ENCODE measurements around the gene ZNF765. TPM values are rescaled to one million over a fixed set of nuclear protein-coding genes. Genes with fewer than 3 reads are reported as not detected.
A peak's percentile ranks its signal among the peaks of the same experiment; 100 is the strongest.
"Not testable (repeated sequence)": the region's sequence is repeated elsewhere in the genome, so short reads cannot be mapped to it uniquely, and the experiment has no call there.

ZNF765 gene
- polyA plus RNA-seq, 1 donor, result 8.8 TPM

- DNase-seq, result no peak
Observed at GRCh38 chr19:53422551-53422950, 27.6 kb downstream of the ZNF765 start.

- DNase-seq, result not testable (repeated sequence)
Observed at GRCh38 chr19:53423074-53423473, 28.1 kb downstream of the ZNF765 start.

GRCh38 chr19:53423680-53424079 lies 28.7 kb downstream of the ZNF765 start:
- peak; percentile 27 for DNase-seq

GRCh38 chr19:53424968-53425597 lies 30.1 kb downstream of the ZNF765 start:
- peak; percentile 66 for DNase-seq

GRCh38 chr19:53431399-53432087 lies 36.6 kb downstream of the ZNF765 start, which contains the start of gene ZNF761:
Gene ZNF761 (plus strand): TSS chr19:53431984. CDS start chr19:53447269, 15,285 bp downstream.
- peak; percentile 93 for DNase-seq

GRCh38 chr19:53432088-53432661 lies 37.2 kb downstream of the ZNF765 start:
- DNase-seq, result peak; percentile 3

- DNase-seq, result not testable (repeated sequence)
Observed at GRCh38 chr19:53443809-53444208, 48.9 kb downstream of the ZNF765 start.

GRCh38 chr19:53447196-53447595 lies 52.2 kb downstream of the ZNF765 start:
- DNase-seq, result not testable (repeated sequence)

- DNase-seq, result no peak
Observed at GRCh38 chr19:53455828-53456227, 60.9 kb downstream of the ZNF765 start.

- not testable (repeated sequence) for DNase-seq
Observed at GRCh38 chr19:53460131-53460721, 65.3 kb downstream of the ZNF765 start.

- no peak for DNase-seq
Observed at GRCh38 chr19:53461866-53462265, 66.9 kb downstream of the ZNF765 start.

- DNase-seq, result no peak
Observed at GRCh38 chr19:53462861-53463260, 67.9 kb downstream of the ZNF765 start.

- no peak for DNase-seq
Observed at GRCh38 chr19:53463263-53463662, 68.3 kb downstream of the ZNF765 start.

- no peak for DNase-seq
Observed at GRCh38 chr19:53466726-53467484, 72.0 kb downstream of the ZNF765 start.

- DNase-seq, result peak; percentile 88
Observed at GRCh38 chr19:53467485-53468262, 72.7 kb downstream of the ZNF765 start, which contains the start of gene ZNF813. Gene ZNF813 (plus strand): TSS chr19:53467733. CDS start chr19:53483823, 16,090 bp downstream.

GRCh38 chr19:53468628-53469027 lies 73.7 kb downstream of the ZNF765 start:
- not testable (repeated sequence) for DNase-seq

GRCh38 chr19:53471916-53472315 lies 77.0 kb downstream of the ZNF765 start:
- DNase-seq, result no peak

- DNase-seq, result not testable (repeated sequence)
Observed at GRCh38 chr19:53474832-53475231, 79.9 kb downstream of the ZNF765 start.

- not testable (repeated sequence) for DNase-seq
Observed at GRCh38 chr19:53475470-53475869, 80.5 kb downstream of the ZNF765 start.

Measured in hindlimb muscle (tissue), 1 donor.